HCT116 (cell line): ENCODE data around the gene PDCL2. TPM values are rescaled to one million over a fixed set of nuclear protein-coding genes. Genes with fewer than 3 reads are reported as not detected.
A peak's percentile ranks its signal among the peaks of the same experiment; 100 is the strongest.

Experiments used
- ATAC-seq: fragments of 200-7000 bp; cut with Tn5 transposase; 2 replicates; pipeline ENCODE4 v1.9.1; 2020; ENCODE audit warnings: mild to moderate bottlenecking, moderate library complexity
- BruUV-seq: library from RNA; stranded (reverse); fragments of 400-500 nt; replicated peaks from 2 replicates; lab custom pipeline; 2021; lab: Mats Ljungman, UMichigan
- CTCF ChIA-PET: fragments of 300-600 bp; sonication (Branson Sonifier 250); formaldehyde crosslinking; loops from one replicate; lab custom pipeline; 2021; ENCODE audit warnings: antibody characterized with exemption; lab: Charles Lee
- POLR2A ChIA-PET: fragments of 300-600, 350-600 bp; sonication (Branson Sonifier 250); formaldehyde crosslinking; loops from one replicate; lab custom pipeline; 2021; ENCODE audit warnings: antibody characterized with exemption; lab: Charles Lee
- RAD21 ChIA-PET, 2 experiments: fragments of 300-600 bp; sonication (Branson Sonifier 250); formaldehyde crosslinking; loops; one replicate each; lab custom pipeline; 2023; ENCODE audit warnings: low total read pairs in 2 of 2; ENCODE audit not compliant: uncharacterized antibody in 2 of 2, unreplicated experiment in 2 of 2, low non-redundant PET in 1 of 2; lab: Charles Lee
- DNase-seq: peaks from one replicate; pipeline ENCODE4 v3.0.0-alpha.2; 2010; ENCODE audit warnings: low read depth, low spot score
- H2AFZ ChIP-seq: fragments of 200-600 bp; shearing (Covaris generic), sonication (generic); 2 replicates; pipeline ENCODE4 v1.6.1; 2017; ENCODE audit warnings: low read depth, mixed run types, mixed read lengths, antibody characterized with exemption, low read length; ENCODE audit not compliant: poor library complexity, severe bottlenecking
- H3K27ac ChIP-seq: 2 replicates; pipeline ENCODE4 v1.5.1; 2012; ENCODE audit warnings: low read depth, low read length
- H3K27me3 ChIP-seq: fragments of 200-600 bp; sonication (generic); 2 replicates; pipeline ENCODE4 v1.6.1; 2016; ENCODE audit warnings: mixed run types, low read length, mixed read lengths; ENCODE audit not compliant: insufficient read depth
- H3K36me3 ChIP-seq, 2 experiments: fragments of 200-500 bp in 1 of 2; fragments of 200-600 bp in 1 of 2; sonication (Bioruptor generic) in 1 of 2; sonication (generic) in 1 of 2; 2 replicates each; pipeline versions ENCODE4 v1.5.1 to v1.6.1; 2014 to 2016; ENCODE audit warnings: low read length in 2 of 2, inconsistent platforms in 1 of 2, mixed read lengths in 1 of 2, mixed run types in 1 of 2; ENCODE audit not compliant: insufficient read depth in 2 of 2, control insufficient read depth in 1 of 2
- H3K4me1 ChIP-seq, 2 experiments: fragments of 200-600 bp in 1 of 2; sonication (generic) in 1 of 2; 2 replicates each; pipeline versions ENCODE4 v1.5.1 to v1.6.1; 2012 to 2017; ENCODE audit warnings: low read length in 2 of 2, inconsistent platforms in 1 of 2, mild to moderate bottlenecking in 1 of 2, mixed read lengths in 1 of 2, mixed run types in 1 of 2, moderate library complexity in 1 of 2; ENCODE audit not compliant: insufficient read depth in 2 of 2, control insufficient read depth in 1 of 2
- H3K4me2 ChIP-seq: fragments of 200-600 bp; sonication (generic); 2 replicates; pipeline ENCODE4 v1.6.1; 2017; ENCODE audit warnings: mixed run types, low read length, mixed read lengths
- H3K4me3 ChIP-seq, 2 experiments: fragments of 200-600 bp in 1 of 2; sonication (generic) in 1 of 2; replicated peaks in 1 of 2; 2 replicates each; pipeline ENCODE4 v1.5.1; 2011 to 2016; ENCODE audit warnings: low read length in 2 of 2, control low read depth in 1 of 2, low read depth in 1 of 2, mild to moderate bottlenecking in 1 of 2, mixed read lengths in 1 of 2, mixed run types in 1 of 2
- H3K79me2 ChIP-seq: fragments of 200-600 bp; sonication (generic); 2 replicates; pipeline ENCODE4 v1.6.1; 2017; ENCODE audit warnings: mild to moderate bottlenecking, mixed run types, low read length, moderate library complexity, mixed read lengths; ENCODE audit not compliant: insufficient read depth
- H3K9ac ChIP-seq: fragments of 200-600 bp; sonication (generic); 2 replicates; pipeline ENCODE4 v1.6.1; 2016; ENCODE audit warnings: low read length, mixed read lengths
- H3K9me2 ChIP-seq: fragments of 200-600 bp; sonication (generic), shearing (Covaris generic); 2 replicates; pipeline ENCODE4 v1.6.1; 2017; ENCODE audit warnings: mixed run types, mild to moderate bottlenecking, moderate library complexity; ENCODE audit not compliant: insufficient read depth
- H3K9me3 ChIP-seq, 2 experiments: fragments of 200-500 bp in 1 of 2; fragments of 200-600 bp in 1 of 2; sonication (Bioruptor generic) in 1 of 2; sonication (generic) in 1 of 2; 2 replicates each; pipeline ENCODE4 v1.6.1; 2014 to 2017; ENCODE audit warnings: low read length in 2 of 2, mixed read lengths in 2 of 2, inconsistent platforms in 1 of 2, low read depth in 1 of 2, mild to moderate bottlenecking in 1 of 2, mixed run types in 1 of 2, moderate library complexity in 1 of 2; ENCODE audit not compliant: control insufficient read depth in 1 of 2, insufficient read depth in 1 of 2
- H4K20me1 ChIP-seq: fragments of 200-600 bp; sonication (generic), shearing (Covaris generic); 2 replicates; pipeline ENCODE4 v1.6.1; 2017; ENCODE audit warnings: mixed run types, mild to moderate bottlenecking, moderate library complexity; ENCODE audit not compliant: insufficient read depth
- CTCF ChIP-seq, 3 experiments: fragments of 200-600 bp in 1 of 3; sonication (generic) in 1 of 3; IDR thresholded peaks in 2 of 3; conservative IDR thresholded peaks in 1 of 3; 2 replicates each; pipeline ENCODE4 v1.5.1; 2012 to 2017; ENCODE audit warnings: low read depth in 2 of 3, low read length in 2 of 3, antibody characterized with exemption in 1 of 3, borderline replicate concordance in 1 of 3, control low read depth in 1 of 3, mild to moderate bottlenecking in 1 of 3, mixed read lengths in 1 of 3, mixed run types in 1 of 3, moderate library complexity in 1 of 3; ENCODE audit not compliant: insufficient read depth in 1 of 3
- EGR1 ChIP-seq: IDR thresholded peaks from 2 replicates; pipeline ENCODE4 v1.6.1; 2012; ENCODE audit warnings: low read depth
- ELF1 ChIP-seq: IDR thresholded peaks from 2 replicates; pipeline ENCODE4 v1.6.1; 2012; ENCODE audit warnings: low read depth, borderline replicate concordance
- EZH2 ChIP-seq: fragments of 200-600 bp; sonication (generic); IDR thresholded peaks from 2 replicates; pipeline ENCODE4 v1.6.1; 2017; ENCODE audit warnings: antibody characterized with exemption, mixed run types
- FOSL1 ChIP-seq: IDR thresholded peaks from 2 replicates; pipeline ENCODE4 v1.6.1; 2012; ENCODE audit warnings: low read depth
- JUND ChIP-seq: IDR thresholded peaks from 2 replicates; pipeline ENCODE4 v1.6.1; 2012
- RAD21 ChIP-seq: IDR thresholded peaks from 2 replicates; pipeline ENCODE4 v1.6.1; 2012; ENCODE audit warnings: low read depth, mild to moderate bottlenecking
- REST ChIP-seq: IDR thresholded peaks from 2 replicates; pipeline ENCODE4 v1.6.1; 2012; ENCODE audit warnings: low read depth
- SIN3A ChIP-seq: IDR thresholded peaks from 2 replicates; pipeline ENCODE4 v1.6.1; 2012; ENCODE audit warnings: low read depth
- SP1 ChIP-seq: IDR thresholded peaks from 2 replicates; pipeline ENCODE4 v1.6.1; 2012; ENCODE audit warnings: low read depth
- SRF ChIP-seq: IDR thresholded peaks from 2 replicates; pipeline ENCODE4 v1.6.1; 2012; ENCODE audit warnings: low read depth
- YY1 ChIP-seq: IDR thresholded peaks from 2 replicates; pipeline ENCODE4 v1.6.1; 2011; ENCODE audit warnings: low read length, low read depth, moderate library complexity, mild to moderate bottlenecking; ENCODE audit not compliant: insufficient replicate concordance; ENCODE audit errors: extremely low read depth
- ZNF274 ChIP-seq: fragments of 200-500 bp; sonication (Bioruptor generic); IDR thresholded peaks from 2 replicates; pipeline ENCODE4 v1.6.1; 2014; ENCODE audit warnings: mild to moderate bottlenecking, low read depth, low read length, inconsistent platforms
- intact Hi-C: fragments of 100-400 bp; cut with micrococcal nuclease; formaldehyde crosslinking; loops from 2 replicates; pipeline ENCODE4 v1.10.0; 2022
- total RNA-seq: library from RNA; stranded (reverse); gene quantifications from one replicate; pipeline ENCODE4 v1.2.1, GENCODE V29; 2021; ENCODE audit not compliant: unreplicated experiment
- TF ChIP-seq, protein P1 (sequence below): IDR thresholded peaks from 2 replicates; pipeline ENCODE4 v1.6.1; 2011; ENCODE audit warnings: mild to moderate bottlenecking, low read length, moderate library complexity; ENCODE audit not compliant: insufficient replicate concordance; ENCODE audit errors: extremely low read depth

The PDCL2 gene
- total RNA-seq, 1 experiment from 2014 or later, result 0.47 TPM

GRCh38 chr4:55613621-55614020 is 21.6 kb upstream of the PDCL2 start:
- Histone ChIP-seq H2AFZ (no peak overlapping the region), H3K27ac (no peak overlapping the region), H3K4me2 (no peak overlapping the region), H3K36me3 (no peaks in the 10 kb centered on the region), H3K4me1 (peaks cover 3 to 15% of the 10 kb centered on the region in 2 experiments), H3K4me3 (no peak overlapping the region), H3K9me2 (no peaks in the 10 kb centered on the region), H3K9me3 (no peaks in the 10 kb centered on the region), H4K20me1 (no peaks in the 10 kb centered on the region), H3K9ac (no peak overlapping the region), H3K79me2 (peaks cover 35% of the 10 kb centered on the region), H3K27me3 (no peaks in the 10 kb centered on the region)
- intact Hi-C loops, result no loop called here
- RAD21 ChIA-PET, result no interaction called here
- ATAC-seq, result 0 out of 2 replicates have a peak, but pooled peaks have one; percentile 46
- CTCF ChIA-PET, result interaction anchor here (1.0 kb wide), 1 partner anchor 9 kb away, joined by 3 read pairs; no protein-coding TSS in a partner anchor
- DNase-seq, result no peak
- BruUV-seq, result no TSS peak
- POLR2A ChIA-PET, result no interaction called here
- no peak for TF ChIP-seq JUND
- TF ChIP-seq SRF, result no peak
- no peak for TF ChIP-seq EZH2
- no peak for TF ChIP-seq RAD21

DNA sequence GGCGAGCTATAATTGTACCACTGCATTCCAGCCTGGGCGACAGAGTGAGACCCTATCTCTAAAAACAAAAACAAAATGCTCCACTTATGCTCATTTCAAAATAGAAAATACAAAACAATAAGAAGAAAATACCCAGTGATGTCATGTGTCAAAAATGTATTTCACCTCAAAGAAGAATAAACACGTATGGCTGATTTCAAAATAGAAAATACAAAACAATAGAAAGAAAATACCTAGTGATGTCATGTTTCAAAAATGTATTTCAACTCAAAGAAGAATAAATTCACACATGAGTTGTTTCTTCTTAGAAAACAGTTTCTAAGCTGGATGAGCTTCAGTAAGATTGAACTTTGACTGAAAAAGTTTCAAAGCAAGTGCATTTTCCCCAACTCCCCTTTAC is 20.3 kb upstream of the PDCL2 start:
- Histone ChIP-seq H4K20me1 (no peaks in the 10 kb centered on the region), H3K9me3 (no peaks in the 10 kb centered on the region), H3K36me3 (no peaks in the 10 kb centered on the region), H3K9ac (no peak overlapping the region), H3K4me2 (no peak overlapping the region), H3K79me2 (peaks cover 33% of the 10 kb centered on the region), H3K27ac (no peak overlapping the region), H3K9me2 (no peaks in the 10 kb centered on the region), H3K4me1 (peaks cover 3 to 15% of the 10 kb centered on the region in 2 experiments), H2AFZ (no peak overlapping the region), H3K4me3 (no peak overlapping the region), H3K27me3 (no peaks in the 10 kb centered on the region)
- BruUV-seq, result no TSS peak
- no peak for ATAC-seq
- POLR2A ChIA-PET, result no interaction called here
- CTCF ChIA-PET, result no interaction called here
- intact Hi-C loops, result no loop called here
- DNase-seq, result no peak
- RAD21 ChIA-PET, result no interaction called here
- no peak for TF ChIP-seq SIN3A
- TF ChIP-seq, protein P1, sequence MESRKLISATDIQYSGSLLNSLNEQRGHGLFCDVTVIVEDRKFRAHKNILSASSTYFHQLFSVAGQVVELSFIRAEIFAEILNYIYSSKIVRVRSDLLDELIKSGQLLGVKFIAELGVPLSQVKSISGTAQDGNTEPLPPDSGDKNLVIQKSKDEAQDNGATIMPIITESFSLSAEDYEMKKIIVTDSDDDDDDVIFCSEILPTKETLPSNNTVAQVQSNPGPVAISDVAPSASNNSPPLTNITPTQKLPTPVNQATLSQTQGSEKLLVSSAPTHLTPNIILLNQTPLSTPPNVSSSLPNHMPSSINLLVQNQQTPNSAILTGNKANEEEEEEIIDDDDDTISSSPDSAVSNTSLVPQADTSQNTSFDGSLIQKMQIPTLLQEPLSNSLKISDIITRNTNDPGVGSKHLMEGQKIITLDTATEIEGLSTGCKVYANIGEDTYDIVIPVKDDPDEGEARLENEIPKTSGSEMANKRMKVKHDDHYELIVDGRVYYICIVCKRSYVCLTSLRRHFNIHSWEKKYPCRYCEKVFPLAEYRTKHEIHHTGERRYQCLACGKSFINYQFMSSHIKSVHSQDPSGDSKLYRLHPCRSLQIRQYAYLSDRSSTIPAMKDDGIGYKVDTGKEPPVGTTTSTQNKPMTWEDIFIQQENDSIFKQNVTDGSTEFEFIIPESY, result no peak
- no peak for TF ChIP-seq CTCF (IDR thresholded peaks at IDR 0.05 in 2 of 3, conservative IDR thresholded peaks at IDR 0.05 in 1 of 3; ENCODE audit: borderline replicate concordance in 1 of 3, insufficient read depth in 1 of 3, low read depth in 2 of 3, low read length in 2 of 3)
- no peak for TF ChIP-seq ZNF274
- TF ChIP-seq EGR1, result no peak
- TF ChIP-seq SP1, result no peak
- TF ChIP-seq REST, result no peak
- no peak for TF ChIP-seq YY1
- no peak for TF ChIP-seq FOSL1
- TF ChIP-seq ELF1, result no peak
